H9 (cell line): ENCODE data around the gene ITPR1. TPM values are rescaled to one million over a fixed set of nuclear protein-coding genes. Genes with fewer than 3 reads are reported as not detected.

Experiments used
- DNase-seq: peaks from one replicate; pipeline ENCODE4 v3.0.0-alpha.2; 2017
- H2AFZ ChIP-seq: one replicate; pipeline ENCODE4 v1.6.1; 2013; ENCODE audit warnings: mild to moderate bottlenecking, low read length, control low read depth, moderate library complexity
- H2AK5ac ChIP-seq: 2 replicates; pipeline ENCODE4 v1.6.1; 2013; ENCODE audit warnings: low read length, control low read depth, mixed read lengths; ENCODE audit not compliant: insufficient read length
- H2BK120ac ChIP-seq: one replicate; pipeline ENCODE4 v1.6.1; 2013; ENCODE audit warnings: low read depth, mild to moderate bottlenecking, low read length, control low read depth, inconsistent platforms; ENCODE audit not compliant: poor library complexity, severe bottlenecking
- H2BK12ac ChIP-seq: 2 replicates; pipeline ENCODE4 v1.6.1; 2013; ENCODE audit warnings: low read length, control low read depth, mixed read lengths, low read depth; ENCODE audit not compliant: insufficient read length
- H2BK15ac ChIP-seq: 2 replicates; pipeline ENCODE4 v1.6.1; 2013; ENCODE audit warnings: low read depth, low read length, control low read depth
- H2BK20ac ChIP-seq: one replicate; pipeline ENCODE4 v1.6.1; 2013; ENCODE audit warnings: low read depth, mild to moderate bottlenecking, low read length, control low read depth, inconsistent platforms; ENCODE audit not compliant: poor library complexity, severe bottlenecking
- H2BK5ac ChIP-seq: 2 replicates; pipeline ENCODE4 v1.6.1; 2013; ENCODE audit warnings: low read length, control low read depth, mixed read lengths; ENCODE audit not compliant: insufficient read length
- H3K14ac ChIP-seq: 2 replicates; pipeline ENCODE4 v1.6.1; 2013; ENCODE audit warnings: low read length, control low read depth; ENCODE audit not compliant: insufficient read depth
- H3K18ac ChIP-seq: 2 replicates; pipeline ENCODE4 v1.6.1; 2013; ENCODE audit warnings: low read depth, mild to moderate bottlenecking, mixed read lengths, low read length, control low read depth; ENCODE audit not compliant: insufficient read length
- H3K23ac ChIP-seq: 2 replicates; pipeline ENCODE4 v1.6.1; 2013; ENCODE audit warnings: low read length, control low read depth, mixed read lengths, low read depth; ENCODE audit not compliant: insufficient read length
- H3K23me2 ChIP-seq: 2 replicates; pipeline ENCODE4 v1.6.1; 2013; ENCODE audit warnings: low read depth, mild to moderate bottlenecking, mixed read lengths, low read length, control low read depth; ENCODE audit not compliant: insufficient read length, poor library complexity, severe bottlenecking
- H3K27ac ChIP-seq: 2 replicates; pipeline ENCODE4 v1.5.1; 2013; ENCODE audit warnings: low read length, control low read depth, mixed read lengths, low read depth; ENCODE audit not compliant: insufficient read length
- H3K27me3 ChIP-seq: 2 replicates; pipeline ENCODE4 v1.6.1; 2013; ENCODE audit warnings: low read length, control low read depth, inconsistent platforms; ENCODE audit not compliant: insufficient read depth
- H3K4ac ChIP-seq: 2 replicates; pipeline ENCODE4 v1.6.1; 2013; ENCODE audit warnings: low read depth, mild to moderate bottlenecking, control low read depth, inconsistent platforms, low read length, moderate library complexity
- H3K4me1 ChIP-seq: 2 replicates; pipeline ENCODE4 v1.6.1; 2013; ENCODE audit warnings: low read length, control low read depth, inconsistent platforms; ENCODE audit not compliant: insufficient read depth
- H3K4me2 ChIP-seq: 2 replicates; pipeline ENCODE4 v1.6.1; 2013; ENCODE audit warnings: low read length, control low read depth, mixed read lengths; ENCODE audit not compliant: insufficient read length, insufficient read depth
- H3K56ac ChIP-seq: 2 replicates; pipeline ENCODE4 v1.6.1; 2013; ENCODE audit warnings: low read depth, mild to moderate bottlenecking, mixed read lengths, low read length, control low read depth; ENCODE audit not compliant: insufficient read length
- H3K79me1 ChIP-seq: 2 replicates; pipeline ENCODE4 v1.6.1; 2013; ENCODE audit warnings: low read depth, mild to moderate bottlenecking, moderate library complexity, low read length, control low read depth, inconsistent platforms; ENCODE audit not compliant: insufficient read depth, poor library complexity, severe bottlenecking
- H3K79me2 ChIP-seq: 2 replicates; pipeline ENCODE4 v1.6.1; 2013; ENCODE audit warnings: low read length, control low read depth, inconsistent platforms; ENCODE audit not compliant: insufficient read depth
- H3K9ac ChIP-seq: 2 replicates; pipeline ENCODE4 v1.6.1; 2013; ENCODE audit warnings: low read length, control low read depth, mixed read lengths; ENCODE audit not compliant: insufficient read length; ENCODE audit errors: extremely low read depth
- H3K9me3 ChIP-seq: one replicate; pipeline ENCODE4 v1.6.1; 2013; ENCODE audit warnings: low read depth, low read length, inconsistent platforms; ENCODE audit not compliant: control insufficient read depth
- H3T11ph ChIP-seq: one replicate; pipeline ENCODE4 v1.6.1; 2013; ENCODE audit warnings: mild to moderate bottlenecking, low read length, control low read depth, inconsistent platforms
- H4K20me1 ChIP-seq: one replicate; pipeline ENCODE4 v1.6.1; 2013; ENCODE audit not compliant: control insufficient read depth, insufficient read length, insufficient read depth
- H4K5ac ChIP-seq: 2 replicates; pipeline ENCODE4 v1.6.1; 2013; ENCODE audit warnings: low read depth, mild to moderate bottlenecking, mixed read lengths, low read length, control low read depth; ENCODE audit not compliant: insufficient read length
- H4K8ac ChIP-seq: replicated peaks from 2 replicates; pipeline ENCODE4 v1.6.1; 2013; ENCODE audit warnings: low read length, control low read depth, mixed read lengths, low read depth; ENCODE audit not compliant: insufficient read length
- H4K91ac ChIP-seq: 2 replicates; pipeline ENCODE4 v1.6.1; 2013; ENCODE audit warnings: low read depth, mild to moderate bottlenecking, moderate library complexity, mixed read lengths, low read length, control low read depth; ENCODE audit not compliant: insufficient read length
- H3K27ac Mint-ChIP-seq, 3 experiments: 2 replicates in 2 of 3; 3 replicates in 1 of 3; pipeline ENCODE4 v1.8.0; 2020 to 2021; ENCODE audit warnings: mixed read lengths in 3 of 3, mild to moderate bottlenecking in 1 of 3, moderate library complexity in 1 of 3
- H3K27me3 Mint-ChIP-seq: 2 replicates; pipeline ENCODE4 v1.8.0; 2021; ENCODE audit warnings: low read depth, mild to moderate bottlenecking, moderate library complexity, mixed read lengths
- H3K36me3 Mint-ChIP-seq, 3 experiments: 2 replicates in 2 of 3; 3 replicates in 1 of 3; pipeline ENCODE4 v1.8.0; 2020 to 2021; ENCODE audit warnings: low read depth in 3 of 3, mixed read lengths in 3 of 3; ENCODE audit not compliant: insufficient read depth in 1 of 3
- H3K4me1 Mint-ChIP-seq, 2 experiments: 2 replicates each; pipeline ENCODE4 v1.8.0; 2020; ENCODE audit warnings: mixed read lengths in 2 of 2
- H3K4me3 Mint-ChIP-seq, 2 experiments: 2 replicates in 1 of 2; 3 replicates in 1 of 2; pipeline ENCODE4 v1.8.0; 2020 to 2021; ENCODE audit warnings: mild to moderate bottlenecking in 2 of 2, mixed read lengths in 2 of 2, moderate library complexity in 1 of 2
- H3K9me3 Mint-ChIP-seq, 2 experiments: 2 replicates in 1 of 2; 3 replicates in 1 of 2; pipeline ENCODE4 v1.8.0; 2020; ENCODE audit warnings: mild to moderate bottlenecking in 2 of 2, mixed read lengths in 2 of 2, moderate library complexity in 1 of 2
- WGBS: extraction: QIAGEN DNeasy Blood & Tissue Kit; methylation state at CpG from one replicate; pipeline ENCODE4 v1.1.7; 2013; ENCODE audit warnings: missing lambda C conversion rate, low lambda C conversion rate, mixed read lengths; ENCODE audit not compliant: insufficient read length; ENCODE audit errors: extremely low coverage; 5-methylcytosine and 5-hydroxymethylcytosine counted together
- total RNA-seq: library from RNA; stranded (reverse); gene quantifications from 2 replicates; pipeline ENCODE4 v1.2.1, GENCODE V29; 2021
- TF ChIP-seq, protein P1 (sequence below): fragments of 200-600 bp; sonication (generic); conservative IDR thresholded peaks from 3 replicates; pipeline ENCODE4 v1.8.0; 2021; ENCODE audit warnings: antibody characterized with exemption, mild to moderate bottlenecking

ITPR1 gene
- total RNA-seq, 1 experiment from 2014 or later: 4.2 TPM

DNA sequence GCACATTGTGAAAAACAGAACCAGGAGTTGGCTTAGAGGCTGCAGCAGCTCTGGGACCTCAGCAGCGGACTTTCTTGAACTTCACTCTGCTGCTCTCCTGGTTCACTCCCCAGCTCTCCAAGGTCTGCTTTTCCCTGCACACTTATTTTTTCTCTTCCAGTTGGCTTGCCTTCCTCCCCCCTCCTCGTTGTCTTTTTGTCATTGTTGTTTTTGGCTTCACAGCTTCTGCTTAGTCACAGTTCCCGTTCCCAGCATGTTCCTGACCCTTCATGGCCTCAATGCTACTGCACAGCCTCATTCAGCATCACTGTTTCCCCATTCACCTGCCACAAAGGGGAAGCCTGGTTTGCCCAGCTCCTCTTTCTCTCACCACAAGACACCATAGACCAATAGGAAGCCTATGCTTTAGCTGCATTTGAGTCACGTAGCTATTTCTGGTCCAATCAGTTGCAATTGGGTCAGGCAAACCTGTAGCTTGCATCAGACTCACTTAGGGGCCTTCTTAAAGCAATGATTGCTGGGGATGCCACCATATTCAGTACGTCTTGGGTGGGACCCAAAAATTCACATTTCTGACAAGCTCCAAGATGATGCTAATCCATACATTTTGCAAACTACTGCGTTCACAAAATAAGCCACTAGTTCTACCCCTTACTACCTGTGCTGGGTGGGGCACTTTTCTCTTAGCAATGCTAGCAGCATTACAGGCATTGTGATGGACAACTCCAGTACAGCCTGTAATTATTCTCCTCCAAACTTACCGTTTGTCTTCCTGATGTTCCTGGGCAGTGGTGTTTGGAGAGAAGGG, 18.3 kb upstream of the ITPR1 start:
- no peak overlapping the region for H3K18ac ChIP-seq
- H4K5ac ChIP-seq: no peak overlapping the region
- H3K9me3 ChIP-seq: no peaks in the 10 kb centered on the region
- H3K27me3 Mint-ChIP-seq: peaks cover 14% of the 10 kb centered on the region
- no peak overlapping the region for H3K4me3 Mint-ChIP-seq
- no peak overlapping the region for H3K14ac ChIP-seq
- no peak overlapping the region for H2AK5ac ChIP-seq
- H3K27me3 ChIP-seq: no peaks in the 10 kb centered on the region
- H2BK5ac ChIP-seq: no peak overlapping the region
- H3K36me3 Mint-ChIP-seq: no peaks in the 10 kb centered on the region
- H3K4me1 Mint-ChIP-seq: peaks cover 3 to 4% of the 10 kb centered on the region in 2 experiments
- no peaks in the 10 kb centered on the region for H3K23me2 ChIP-seq
- peak overlapping the region in 1 of 3 experiments; percentile 81; a peak in 1 of 7 replicates for H3K27ac Mint-ChIP-seq
- H3K79me1 ChIP-seq: no peaks in the 10 kb centered on the region
- no peak overlapping the region for H2BK12ac ChIP-seq
- no peaks in the 10 kb centered on the region for H3K79me2 ChIP-seq
- no peak overlapping the region for H4K91ac ChIP-seq
- peaks cover 3% of the 10 kb centered on the region; the same call in 1 of the 2 replicates for H3K4me1 ChIP-seq
- no peak overlapping the region for H3K4ac ChIP-seq
- no peak overlapping the region for H2BK15ac ChIP-seq
- TF ChIP-seq, protein P1, sequence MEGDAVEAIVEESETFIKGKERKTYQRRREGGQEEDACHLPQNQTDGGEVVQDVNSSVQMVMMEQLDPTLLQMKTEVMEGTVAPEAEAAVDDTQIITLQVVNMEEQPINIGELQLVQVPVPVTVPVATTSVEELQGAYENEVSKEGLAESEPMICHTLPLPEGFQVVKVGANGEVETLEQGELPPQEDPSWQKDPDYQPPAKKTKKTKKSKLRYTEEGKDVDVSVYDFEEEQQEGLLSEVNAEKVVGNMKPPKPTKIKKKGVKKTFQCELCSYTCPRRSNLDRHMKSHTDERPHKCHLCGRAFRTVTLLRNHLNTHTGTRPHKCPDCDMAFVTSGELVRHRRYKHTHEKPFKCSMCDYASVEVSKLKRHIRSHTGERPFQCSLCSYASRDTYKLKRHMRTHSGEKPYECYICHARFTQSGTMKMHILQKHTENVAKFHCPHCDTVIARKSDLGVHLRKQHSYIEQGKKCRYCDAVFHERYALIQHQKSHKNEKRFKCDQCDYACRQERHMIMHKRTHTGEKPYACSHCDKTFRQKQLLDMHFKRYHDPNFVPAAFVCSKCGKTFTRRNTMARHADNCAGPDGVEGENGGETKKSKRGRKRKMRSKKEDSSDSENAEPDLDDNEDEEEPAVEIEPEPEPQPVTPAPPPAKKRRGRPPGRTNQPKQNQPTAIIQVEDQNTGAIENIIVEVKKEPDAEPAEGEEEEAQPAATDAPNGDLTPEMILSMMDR: no peak
- H3K23ac ChIP-seq: no peak overlapping the region
- no peak overlapping the region for H3K9ac ChIP-seq
- no peaks in the 10 kb centered on the region for H4K20me1 ChIP-seq
- H3K4me2 ChIP-seq: no peak overlapping the region
- H3K56ac ChIP-seq: no peak overlapping the region
- H3K9me3 Mint-ChIP-seq: no peaks in the 10 kb centered on the region
- no peak overlapping the region for H2BK120ac ChIP-seq
- H2BK20ac ChIP-seq: no peak overlapping the region
- no peak overlapping the region for H4K8ac ChIP-seq
- no CpG with 5 or more reads among the region's 7 CpGs for WGBS
- no peak overlapping the region for H2AFZ ChIP-seq
- H3T11ph ChIP-seq: no peak overlapping the region
- no peak for DNase-seq
- no peak overlapping the region for H3K27ac ChIP-seq
